Articular chondrocyte of knee joint (primary cell): ENCODE results near the gene CFAP221. TPM values are rescaled to one million over a fixed set of nuclear protein-coding genes. Genes with fewer than 3 reads are reported as not detected.

ENCODE experiments used
- total RNA-seq: library from RNA; depleted of rRNA; stranded (reverse); fragments of >200 nt; gene quantifications from 2 replicates; pipeline ENCODE4 v1.2.3, GENCODE V29; 2012

The CFAP221 gene
- total RNA-seq = 12.2 and 12.9 TPM in 2 replicates

DNA sequence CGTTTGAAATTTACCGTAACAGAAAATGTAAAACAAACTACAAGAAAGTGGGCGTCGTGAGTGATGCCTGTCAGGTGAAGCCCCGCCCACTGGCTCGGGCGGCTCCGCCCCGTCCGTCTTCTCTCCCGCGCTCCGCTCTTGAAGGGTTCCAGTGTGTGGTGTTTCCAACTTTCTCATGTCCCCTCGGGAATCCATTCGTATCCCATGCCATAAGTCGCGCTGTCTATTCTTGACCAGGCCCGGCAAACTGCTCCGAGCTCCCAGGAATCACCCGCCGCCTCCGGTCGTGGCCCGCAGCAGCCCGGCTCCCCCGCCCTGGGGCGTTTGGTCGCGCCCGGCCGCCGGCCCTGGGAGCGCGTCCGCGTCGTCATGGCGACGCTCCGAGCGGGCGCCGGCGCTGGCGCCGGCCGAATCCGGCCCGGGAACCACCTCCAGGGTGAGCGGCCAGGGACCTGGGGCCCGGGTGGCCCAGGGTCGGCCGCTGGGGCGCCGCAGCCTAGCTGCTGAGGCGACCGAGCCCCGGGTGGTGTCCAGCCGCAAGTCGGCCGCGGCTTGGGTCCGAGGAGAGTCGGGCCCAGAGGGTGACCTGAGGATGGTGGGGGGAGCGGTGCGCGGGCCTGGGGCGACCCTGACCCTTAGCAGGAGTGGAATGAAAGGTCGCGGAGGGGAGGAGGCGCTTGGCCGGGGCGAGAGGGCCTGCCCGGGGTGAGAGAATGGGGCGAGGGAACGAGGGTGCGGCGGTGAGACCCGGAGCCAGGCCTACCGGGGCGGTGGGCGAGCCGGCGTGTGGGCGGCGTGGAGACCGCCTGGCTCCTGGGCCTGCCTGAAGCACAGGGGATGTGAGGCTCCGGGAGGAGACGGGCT, at the start of gene CFAP221:
CFAP221 (plus strand) TSS at position 375 of the 864 bp plus-strand sequence. CDS start 1,683 bp downstream, outside the sequence.

DNA sequence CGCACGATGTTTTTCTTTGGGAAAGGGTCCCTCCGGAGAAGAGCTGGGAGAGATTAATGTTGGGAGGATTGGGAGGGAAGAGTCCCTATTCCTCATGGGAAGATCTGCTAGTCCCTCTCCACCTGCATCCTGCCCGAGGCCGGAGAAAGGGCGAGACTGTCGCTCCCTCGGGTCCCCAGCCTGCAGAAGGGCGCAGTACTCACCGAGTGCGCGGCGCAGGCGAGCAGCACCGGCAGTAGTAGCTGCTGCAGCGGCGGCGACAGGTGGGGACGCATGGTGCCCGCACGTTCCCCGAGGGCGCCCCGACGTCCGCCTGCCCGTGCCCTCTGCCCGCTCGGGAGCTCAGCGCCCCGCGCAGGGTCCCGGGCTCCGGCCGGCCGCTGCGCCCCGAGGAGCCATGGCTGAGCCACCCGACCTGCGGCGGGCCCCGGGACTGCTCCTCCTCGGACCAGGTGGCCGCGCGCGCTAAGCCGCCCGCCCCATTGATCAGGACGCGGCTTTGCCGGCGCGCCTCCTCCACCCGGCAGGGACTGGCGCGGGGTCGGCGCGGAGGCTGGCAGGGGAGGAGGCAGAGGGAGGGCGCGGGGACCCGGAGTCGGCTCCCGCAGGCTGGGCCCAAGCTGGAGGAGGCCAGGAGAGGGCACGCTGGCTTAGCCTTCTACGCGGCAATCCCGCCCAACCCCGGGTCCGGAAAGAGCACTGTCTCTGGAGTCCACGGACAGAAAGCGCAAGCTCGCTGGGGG, 20.1 kb upstream of the CFAP221 start, which contains the start of gene SCTR:
SCTR (minus strand) TSS at position 532 of the 743 bp plus-strand sequence; CDS start at position 275, 257 bp downstream.

Other genes with a start within 250 kb of the CFAP221 start
- gene C2orf76, start 177.6 kb upstream of the CFAP221 start, total RNA-seq = 11.5 and 18.9 TPM in 2 replicates
- gene DBI, start 177.5 kb upstream of the CFAP221 start, total RNA-seq = 76.6 and 93.0 TPM in 2 replicates
- gene TMEM37, start 112.6 kb upstream of the CFAP221 start, total RNA-seq = 0.26 and 0.76 TPM in 2 replicates
- gene SCTR, start 20.0 kb upstream of the CFAP221 start, total RNA-seq = not detected in 2 replicates
- 6.1 and 6.4 TPM in 2 replicates for gene TMEM177, start 134.8 kb downstream of the CFAP221 start, total RNA-seq
- gene PTPN4, start 215.5 kb downstream of the CFAP221 start, total RNA-seq = 18.8 and 30.4 TPM in 2 replicates